ENCODE results near the gene TNFSF11. TPM values are rescaled to one million over a fixed set of nuclear protein-coding genes. Genes with fewer than 3 reads are reported as not detected.
A peak's percentile ranks its signal among the peaks of the same experiment; 100 is the strongest.

The TNFSF11 gene
- under 1 TPM; 0.32 to 0.94 TPM for total RNA-seq

GRCh38 chr13:42574011-42574410, at the start of gene TNFSF11:
TNFSF11 (plus strand) TSS chr13:42574152; CDS start chr13:42574304, 152 bp downstream.
- ATAC-seq (peak; percentile 57), DNase-seq (no peak)
- H3K9me3 Mint-ChIP-seq (ENCODE audit: insufficient read depth), result no peaks in the 10 kb centered on the region
- CTCF ChIA-PET, result no interaction called here
- H3K4me1 Mint-ChIP-seq (ENCODE audit: low read depth), result peaks cover 13% of the 10 kb centered on the region
- H3K27me3 Mint-ChIP-seq (ENCODE audit: low read depth), result peaks cover 49% of the 10 kb centered on the region
- POLR2A ChIA-PET, result no interaction called here
- H3K27ac Mint-ChIP-seq, result no peak within 1 kb of the TSS
- no peaks in the 10 kb centered on the region for H3K36me3 Mint-ChIP-seq (ENCODE audit: low read depth)
- H3K4me3 Mint-ChIP-seq, result peak within 1 kb of the TSS; percentile 76

GRCh38 chr13:42524487-42525034, 49.4 kb upstream of the TNFSF11 start:
- H3K27ac Mint-ChIP-seq, result no peak overlapping the region
- DNase-seq (no peak), ATAC-seq (no peak)
- H3K9me3 Mint-ChIP-seq (ENCODE audit: insufficient read depth), result peaks cover 2% of the 10 kb centered on the region
- ChIA-PET POLR2A (no interaction called here), CTCF (interaction anchor here (1.2 kb wide), 1 partner anchor 9 kb away, joined by 3 read pairs; no protein-coding TSS in a partner anchor)
- H3K27me3 Mint-ChIP-seq (ENCODE audit: low read depth), result peaks cover 6% of the 10 kb centered on the region
- no peaks in the 10 kb centered on the region for H3K36me3 Mint-ChIP-seq (ENCODE audit: low read depth)
- no peaks in the 10 kb centered on the region for H3K4me1 Mint-ChIP-seq (ENCODE audit: low read depth)
- no peak overlapping the region for H3K4me3 Mint-ChIP-seq

DNA sequence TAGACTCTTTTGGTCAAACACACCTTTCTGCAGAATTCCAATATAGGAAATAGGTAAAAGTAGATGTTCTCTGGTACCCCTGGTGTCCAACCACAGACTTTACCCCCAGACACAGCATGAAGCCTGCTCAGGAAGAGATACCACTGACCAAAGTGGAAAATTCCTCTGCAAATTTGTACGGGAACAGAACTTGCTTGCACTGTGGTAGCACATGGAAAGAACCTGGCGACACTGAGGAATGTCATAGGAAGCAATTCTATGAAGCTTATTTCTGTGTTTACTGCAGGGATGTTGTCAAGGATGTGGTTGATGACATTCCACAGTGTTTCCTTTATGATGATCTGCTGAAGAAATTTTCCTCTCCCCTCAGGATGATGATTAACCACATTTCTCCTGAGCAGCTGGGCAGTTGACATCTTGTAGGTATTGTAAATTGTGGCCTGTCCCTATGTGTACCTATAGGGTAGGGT, 48.9 kb upstream of the TNFSF11 start:
- H3K27ac Mint-ChIP-seq, result no peak overlapping the region
- H3K4me3 Mint-ChIP-seq, result no peak overlapping the region
- no peaks in the 10 kb centered on the region for H3K4me1 Mint-ChIP-seq (ENCODE audit: low read depth)
- H3K36me3 Mint-ChIP-seq (ENCODE audit: low read depth), result no peaks in the 10 kb centered on the region
- ChIA-PET POLR2A (no interaction called here), CTCF (no interaction called here)
- DNase-seq (no peak), ATAC-seq (no peak)
- H3K9me3 Mint-ChIP-seq (ENCODE audit: insufficient read depth), result no peaks in the 10 kb centered on the region
- peaks cover 6% of the 10 kb centered on the region for H3K27me3 Mint-ChIP-seq (ENCODE audit: low read depth)

- ATAC-seq (no peak), DNase-seq (no peak)
- Mint-ChIP-seq H3K27me3 (ENCODE audit: low read depth) (peaks cover 6% of the 10 kb centered on the region), H3K36me3 (ENCODE audit: low read depth) (no peaks in the 10 kb centered on the region), H3K4me1 (ENCODE audit: low read depth) (peaks cover 6% of the 10 kb centered on the region), H3K27ac (no peak overlapping the region), H3K4me3 (no peak overlapping the region), H3K9me3 (ENCODE audit: insufficient read depth) (no peaks in the 10 kb centered on the region)
- ChIA-PET POLR2A (no interaction called here), CTCF (no interaction called here)
These were observed 47.7 kb upstream of the TNFSF11 start for GRCh38 chr13:42526276-42526675.

- Mint-ChIP-seq H3K4me1 (ENCODE audit: low read depth) (peaks cover 6% of the 10 kb centered on the region), H3K36me3 (ENCODE audit: low read depth) (no peaks in the 10 kb centered on the region), H3K27ac (no peak overlapping the region), H3K4me3 (no peak overlapping the region), H3K9me3 (ENCODE audit: insufficient read depth) (no peaks in the 10 kb centered on the region), H3K27me3 (ENCODE audit: low read depth) (peaks cover 6% of the 10 kb centered on the region)
- CTCF ChIA-PET, result no interaction called here
- DNase-seq (no peak), ATAC-seq (no peak)
- POLR2A ChIA-PET, result no interaction called here
These were observed 47.1 kb upstream of the TNFSF11 start for GRCh38 chr13:42526804-42527203.

DNA sequence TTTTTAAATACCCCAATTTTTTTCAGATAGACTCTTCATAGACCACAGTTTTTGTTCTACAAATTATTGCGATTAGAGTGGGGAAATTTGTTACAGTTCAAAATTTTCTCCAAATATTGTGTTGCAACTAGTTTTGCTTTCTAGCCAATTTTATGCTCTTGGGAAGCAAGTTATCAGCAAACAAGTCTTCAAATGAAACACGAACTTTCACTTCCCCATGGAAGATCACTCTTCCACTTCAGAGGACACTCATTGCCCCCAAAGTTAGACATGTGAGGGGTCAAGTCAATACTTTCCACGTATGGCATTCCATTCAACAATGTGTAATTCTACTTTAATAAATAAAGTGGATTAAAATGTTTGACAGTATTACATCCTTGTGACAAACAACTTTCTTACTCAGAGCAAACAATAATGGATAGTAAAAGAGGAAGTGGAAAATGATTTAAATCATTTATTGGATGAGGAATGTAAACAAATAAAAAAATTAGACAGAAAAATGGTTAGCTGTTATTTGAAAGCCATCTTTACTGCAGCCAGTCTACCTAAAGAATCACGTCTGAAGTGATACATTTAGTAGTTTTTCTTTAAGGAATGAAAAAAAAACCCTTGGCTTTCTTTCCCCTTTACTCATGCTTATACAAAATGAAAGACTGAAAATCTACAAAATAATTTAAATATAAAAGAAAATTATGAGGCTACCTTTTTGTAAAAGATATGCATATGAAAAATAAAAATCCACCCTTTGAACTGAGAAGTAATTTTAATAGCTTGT, 41.2 kb upstream of the TNFSF11 start:
- no peak overlapping the region for H3K27ac Mint-ChIP-seq
- no peak overlapping the region for H3K4me3 Mint-ChIP-seq
- H3K4me1 Mint-ChIP-seq (ENCODE audit: low read depth), result peaks cover 6% of the 10 kb centered on the region
- H3K9me3 Mint-ChIP-seq (ENCODE audit: insufficient read depth), result no peaks in the 10 kb centered on the region
- ChIA-PET POLR2A (no interaction called here), CTCF (interaction anchor here (0.9 kb wide), 1 partner anchor 9 kb away, joined by 3 read pairs; no protein-coding TSS in a partner anchor)
- no peaks in the 10 kb centered on the region for H3K36me3 Mint-ChIP-seq (ENCODE audit: low read depth)
- DNase-seq (no peak), ATAC-seq (no peak)
- no peaks in the 10 kb centered on the region for H3K27me3 Mint-ChIP-seq (ENCODE audit: low read depth)

DNA sequence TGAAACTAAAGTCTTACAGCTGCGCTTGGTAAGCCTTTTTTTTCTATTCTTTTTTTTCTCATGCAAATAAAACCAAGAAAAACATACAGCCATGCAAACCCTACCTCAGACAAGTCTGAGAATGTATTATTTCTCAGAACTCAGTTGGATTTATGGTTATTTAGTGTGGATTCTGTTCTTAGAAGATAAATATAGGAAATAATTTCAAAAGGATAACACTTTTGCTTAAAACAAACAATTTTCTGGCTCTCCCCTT, 40.7 kb upstream of the TNFSF11 start:
- no peaks in the 10 kb centered on the region for H3K27me3 Mint-ChIP-seq (ENCODE audit: low read depth)
- ChIA-PET CTCF (interaction anchor here (0.9 kb wide), 1 partner anchor 9 kb away, joined by 3 read pairs; no protein-coding TSS in a partner anchor), POLR2A (no interaction called here)
- DNase-seq (no peak), ATAC-seq (no peak)
- H3K4me3 Mint-ChIP-seq, result no peak overlapping the region
- no peak overlapping the region for H3K27ac Mint-ChIP-seq
- H3K36me3 Mint-ChIP-seq (ENCODE audit: low read depth), result no peaks in the 10 kb centered on the region
- no peaks in the 10 kb centered on the region for H3K9me3 Mint-ChIP-seq (ENCODE audit: insufficient read depth)
- peaks cover 6% of the 10 kb centered on the region for H3K4me1 Mint-ChIP-seq (ENCODE audit: low read depth)

GRCh38 chr13:42534785-42535184, 39.2 kb upstream of the TNFSF11 start:
- DNase-seq, result no peak
- Mint-ChIP-seq H3K9me3 (ENCODE audit: insufficient read depth) (no peaks in the 10 kb centered on the region), H3K27ac (no peak overlapping the region), H3K27me3 (ENCODE audit: low read depth) (no peaks in the 10 kb centered on the region), H3K36me3 (ENCODE audit: low read depth) (no peaks in the 10 kb centered on the region), H3K4me1 (ENCODE audit: low read depth) (peaks cover 6% of the 10 kb centered on the region), H3K4me3 (no peak overlapping the region)
- ChIA-PET POLR2A (no interaction called here), CTCF (interaction anchor here (1.0 kb wide), 1 partner anchor 56 kb away, joined by 3 read pairs; no protein-coding TSS in a partner anchor)
- ATAC-seq, result no peak

- Mint-ChIP-seq H3K27me3 (ENCODE audit: low read depth) (no peaks in the 10 kb centered on the region), H3K27ac (no peak overlapping the region), H3K36me3 (ENCODE audit: low read depth) (no peaks in the 10 kb centered on the region), H3K4me1 (ENCODE audit: low read depth) (no peaks in the 10 kb centered on the region), H3K9me3 (ENCODE audit: insufficient read depth) (no peaks in the 10 kb centered on the region), H3K4me3 (no peak overlapping the region)
- no peak for DNase-seq
- CTCF ChIA-PET, result no interaction called here
- ATAC-seq, result no peak
- POLR2A ChIA-PET, result no interaction called here
These were observed 35.0 kb upstream of the TNFSF11 start for GRCh38 chr13:42538996-42539395.

- H3K36me3 Mint-ChIP-seq (ENCODE audit: low read depth), result no peaks in the 10 kb centered on the region
- H3K4me1 Mint-ChIP-seq (ENCODE audit: low read depth), result no peaks in the 10 kb centered on the region
- POLR2A ChIA-PET, result no interaction called here
These were observed 34.3 kb upstream of the TNFSF11 start for GRCh38 chr13:42539670-42540069.

DNA sequence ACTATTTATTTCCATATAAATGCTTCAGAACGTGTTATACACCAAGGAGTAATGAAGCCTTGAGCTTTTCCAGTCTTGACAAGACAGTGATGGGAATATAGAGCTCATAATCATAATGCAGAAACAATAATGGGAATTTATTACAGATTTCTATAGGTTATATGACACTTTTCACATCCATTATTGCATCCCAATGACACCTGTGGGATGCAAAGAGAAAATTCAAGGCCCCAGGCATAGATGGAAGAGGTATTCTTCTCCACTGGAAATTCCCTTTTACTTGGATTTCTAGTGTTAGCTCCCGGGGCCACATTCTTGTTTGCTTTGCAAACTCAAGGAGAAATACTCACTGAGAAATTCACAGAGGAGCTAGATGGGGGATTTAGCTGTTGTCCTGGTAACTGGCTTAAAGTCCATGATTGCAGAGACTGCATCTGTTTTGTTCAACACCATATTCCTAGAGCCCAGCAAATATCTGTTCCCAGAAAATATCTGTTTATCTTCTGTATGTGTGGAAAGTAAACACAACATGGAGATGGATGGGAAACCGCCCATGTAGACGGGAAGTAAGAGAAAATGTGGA, 30.6 kb upstream of the TNFSF11 start:
- POLR2A ChIA-PET, result no interaction called here
- DNase-seq (no peak), ATAC-seq (no peak)
- no peaks in the 10 kb centered on the region for H3K36me3 Mint-ChIP-seq (ENCODE audit: low read depth)
- H3K9me3 Mint-ChIP-seq (ENCODE audit: insufficient read depth), result no peaks in the 10 kb centered on the region
- peaks cover 6% of the 10 kb centered on the region for H3K4me1 Mint-ChIP-seq (ENCODE audit: low read depth)
- no peak overlapping the region for H3K4me3 Mint-ChIP-seq
- H3K27ac Mint-ChIP-seq, result no peak overlapping the region
- CTCF ChIA-PET, result no interaction called here
- no peaks in the 10 kb centered on the region for H3K27me3 Mint-ChIP-seq (ENCODE audit: low read depth)

More at GRCh38 chr13:42539670-42540069, 34.3 kb upstream of the TNFSF11 start:
- no peak overlapping the region for H3K27ac Mint-ChIP-seq
- no peak overlapping the region for H3K4me3 Mint-ChIP-seq
- CTCF ChIA-PET, result no interaction called here
- no peaks in the 10 kb centered on the region for H3K27me3 Mint-ChIP-seq (ENCODE audit: low read depth)
- no peak for DNase-seq
- no peaks in the 10 kb centered on the region for H3K9me3 Mint-ChIP-seq (ENCODE audit: insufficient read depth)
- ATAC-seq, result no peak

- Mint-ChIP-seq H3K9me3 (ENCODE audit: insufficient read depth) (no peaks in the 10 kb centered on the region), H3K4me1 (ENCODE audit: low read depth) (peaks cover 16% of the 10 kb centered on the region), H3K36me3 (ENCODE audit: low read depth) (no peaks in the 10 kb centered on the region), H3K27me3 (ENCODE audit: low read depth) (no peaks in the 10 kb centered on the region), H3K4me3 (no peak overlapping the region), H3K27ac (no peak overlapping the region)
- ChIA-PET CTCF (no interaction called here), POLR2A (no interaction called here)
- DNase-seq, result no peak
- no peak for ATAC-seq
These were observed 29.6 kb upstream of the TNFSF11 start for GRCh38 chr13:42544246-42544926.
